ENCODE results near the gene WDR6.
"Not testable (repeated sequence)": the region's sequence is repeated elsewhere in the genome, so short reads cannot be mapped to it uniquely, and the experiment has no call there.

WDR6 gene

GRCh38 chr3:48990636-48991469 is 16.3 kb upstream of the WDR6 start:
- DNase-seq (ENCODE audit: low read depth) = no peak

DNA sequence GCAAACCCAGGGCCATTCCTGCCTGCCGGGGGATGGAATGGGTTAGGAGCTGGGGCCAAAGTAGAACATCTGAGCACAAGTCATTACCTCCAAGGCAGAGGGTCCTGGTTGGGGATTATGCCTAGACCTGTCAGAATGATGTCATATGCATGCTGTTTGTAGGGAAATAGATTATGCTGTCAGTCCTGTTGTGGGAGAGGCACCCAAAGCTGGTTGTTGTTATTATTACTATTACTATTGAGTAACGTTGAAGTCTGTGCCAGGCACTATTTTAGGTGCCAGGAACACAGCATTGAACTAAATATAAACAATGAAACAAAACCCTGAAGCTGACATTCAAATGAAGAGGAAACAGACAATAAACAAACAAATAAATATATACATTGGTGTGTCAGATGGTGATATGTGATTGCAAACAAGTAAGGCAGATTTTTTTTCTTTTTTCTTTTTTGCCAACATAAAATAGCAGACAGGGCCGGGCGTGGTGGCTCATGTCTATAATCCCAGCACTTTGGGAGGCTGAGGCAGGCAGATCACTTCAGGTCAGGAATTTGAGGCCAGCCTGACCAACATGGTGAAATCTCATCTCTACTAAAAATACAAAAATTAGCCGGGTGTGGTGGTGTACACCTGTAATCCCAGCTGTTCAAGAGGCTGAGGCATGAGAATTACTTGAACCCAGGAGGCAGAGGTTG is 15.2 kb upstream of the WDR6 start:
- DNase-seq (ENCODE audit: low read depth) = no peak

- DNase-seq (ENCODE audit: low read depth) = no peak
Measured at GRCh38 chr3:48993834-48994233, 13.4 kb upstream of the WDR6 start.

GRCh38 chr3:48996640-48997039 is 10.6 kb upstream of the WDR6 start:
- no peak for DNase-seq (ENCODE audit: low read depth)

- DNase-seq (ENCODE audit: low read depth) = no peak
Measured at GRCh38 chr3:48997102-48997635, 10.0 kb upstream of the WDR6 start.

- DNase-seq (ENCODE audit: low read depth) = no peak
Measured at GRCh38 chr3:48997714-48998637, 9.2 kb upstream of the WDR6 start.

DNA sequence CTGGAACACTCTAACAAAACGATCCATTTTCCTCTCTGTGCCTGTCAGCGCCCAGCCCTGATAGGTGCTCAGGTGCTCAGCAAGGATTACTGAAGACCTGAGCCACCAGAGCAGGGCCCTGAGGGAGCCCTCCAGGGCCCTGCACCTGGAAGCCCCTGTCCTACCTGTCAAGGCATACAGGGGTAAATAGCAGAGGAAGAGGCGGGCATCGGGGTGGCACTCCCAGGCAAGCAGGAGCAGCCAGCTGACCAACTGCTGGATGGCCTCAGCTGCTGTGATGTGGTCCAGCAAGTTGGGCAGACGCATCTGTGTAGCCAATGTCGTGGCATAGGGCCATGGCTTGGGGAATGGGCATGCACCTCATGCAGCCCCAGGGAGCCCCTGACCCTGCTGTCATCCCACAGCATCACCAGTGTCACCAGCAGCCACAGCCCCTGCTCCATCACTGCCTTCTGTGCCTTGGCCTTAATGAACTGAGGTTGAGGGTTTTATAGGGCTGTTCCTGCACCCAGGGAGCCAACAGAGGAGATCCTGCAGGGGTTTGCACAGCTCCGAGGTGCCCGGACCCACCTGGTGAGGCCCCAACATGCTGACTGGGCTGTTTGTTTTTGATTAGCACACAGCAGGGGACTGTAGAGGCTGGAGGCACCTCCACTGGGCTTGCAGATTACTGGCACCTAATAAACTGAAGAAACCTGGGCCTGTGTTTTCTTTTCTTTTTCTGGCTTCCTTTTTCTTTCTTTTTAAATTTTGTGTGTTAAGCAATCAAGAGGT is 7.9 kb upstream of the WDR6 start:
- DNase-seq (ENCODE audit: low read depth) = no peak

DNA sequence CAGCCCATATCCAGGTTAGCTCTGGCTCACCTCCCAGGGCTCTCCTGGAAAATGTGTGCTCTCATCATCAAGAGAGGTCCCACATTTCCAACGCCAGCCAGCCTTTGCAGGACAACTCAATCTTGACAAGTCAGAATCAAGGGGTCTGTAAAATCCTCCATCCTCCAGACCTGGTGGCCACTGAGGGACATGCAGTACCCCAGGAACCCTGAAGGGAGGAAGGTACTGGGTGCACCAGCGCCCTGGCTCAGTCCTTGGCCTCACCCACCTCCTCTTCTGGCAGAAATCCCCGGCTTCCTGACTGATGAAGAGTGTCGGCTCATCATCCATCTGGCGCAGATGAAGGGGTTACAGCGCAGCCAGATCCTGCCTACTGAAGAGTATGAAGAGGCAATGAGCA is 6.0 kb upstream of the WDR6 start:
- DNase-seq (ENCODE audit: low read depth) = no peak

GRCh38 chr3:49004352-49005302 is 2.6 kb upstream of the WDR6 start:
- no peak for DNase-seq (ENCODE audit: low read depth)

GRCh38 chr3:49005303-49005680 is 1.9 kb upstream of the WDR6 start:
- DNase-seq (ENCODE audit: low read depth) = no peak

- no peak for DNase-seq (ENCODE audit: low read depth)
Measured at GRCh38 chr3:49005998-49006397, 1.2 kb upstream of the WDR6 start.

DNA sequence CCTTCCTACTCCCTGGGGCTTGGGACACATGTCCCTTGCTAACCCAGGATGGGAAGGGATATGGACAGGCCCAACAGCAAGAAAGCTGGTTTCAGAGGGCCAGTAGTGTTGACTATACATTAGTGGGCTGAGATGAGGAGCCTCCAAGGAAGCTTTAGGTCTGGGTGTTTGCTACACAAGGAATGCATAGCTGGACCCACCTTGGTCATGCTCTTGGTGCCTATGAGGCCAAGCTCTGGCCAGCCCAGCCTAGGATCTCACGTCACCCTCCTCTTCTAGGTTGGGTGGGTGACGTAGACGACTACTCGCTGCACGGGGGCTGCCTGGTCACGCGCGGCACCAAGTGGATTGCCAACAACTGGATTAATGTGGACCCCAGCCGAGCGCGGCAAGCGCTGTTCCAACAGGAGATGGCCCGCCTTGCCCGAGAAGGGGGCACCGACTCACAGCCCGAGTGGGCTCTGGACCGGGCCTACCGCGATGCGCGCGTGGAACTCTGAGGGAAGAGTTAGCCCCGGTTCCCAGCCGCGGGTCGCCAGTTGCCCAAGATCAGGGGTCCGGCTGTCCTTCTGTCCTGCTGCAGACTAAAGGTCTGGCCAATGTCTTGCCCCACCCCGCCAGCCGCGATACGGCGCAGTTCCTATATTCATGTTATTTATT is 653 bp upstream of the WDR6 start:
- DNase-seq (ENCODE audit: low read depth) = no peak

DNA sequence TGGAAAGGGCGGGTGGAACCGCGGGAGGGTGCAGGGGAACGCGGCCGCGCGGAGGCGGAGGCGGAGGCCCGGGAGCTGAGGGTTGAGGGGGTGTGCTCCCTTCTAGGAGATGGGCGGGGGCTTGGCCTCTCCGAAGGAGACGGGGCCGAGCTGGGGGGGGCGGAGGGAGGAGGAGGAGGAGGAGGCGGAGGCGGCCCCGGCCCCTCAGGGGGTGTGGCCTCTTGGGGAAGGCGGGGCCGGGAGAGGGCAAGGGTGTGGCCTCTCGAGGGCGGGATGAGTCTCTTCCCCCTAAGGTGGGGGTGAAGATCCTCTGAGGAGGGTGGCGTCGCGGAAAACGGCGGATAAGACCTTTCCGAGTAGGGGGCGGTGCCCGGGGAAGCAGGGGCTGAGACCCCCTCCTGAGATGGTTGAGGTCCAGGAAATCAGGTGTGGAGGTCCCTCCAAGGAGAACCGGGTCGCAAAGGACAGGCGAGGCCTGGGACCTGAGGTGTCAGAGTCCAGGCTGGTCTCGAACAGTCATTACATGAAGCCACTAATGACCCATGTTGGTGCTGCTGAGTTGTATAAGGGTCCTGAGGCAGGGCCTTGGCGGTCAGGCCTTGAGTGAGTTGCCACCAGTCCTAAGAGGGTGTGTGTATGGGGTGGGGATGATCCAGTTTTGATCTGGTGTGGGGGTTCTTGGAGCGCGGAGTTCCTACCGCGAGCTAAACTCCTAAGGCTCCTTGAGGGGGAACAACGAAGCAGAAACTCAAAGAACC is 759 bp downstream of the WDR6 start:
- DNase-seq (ENCODE audit: low read depth) = peak; percentile 80

DNA sequence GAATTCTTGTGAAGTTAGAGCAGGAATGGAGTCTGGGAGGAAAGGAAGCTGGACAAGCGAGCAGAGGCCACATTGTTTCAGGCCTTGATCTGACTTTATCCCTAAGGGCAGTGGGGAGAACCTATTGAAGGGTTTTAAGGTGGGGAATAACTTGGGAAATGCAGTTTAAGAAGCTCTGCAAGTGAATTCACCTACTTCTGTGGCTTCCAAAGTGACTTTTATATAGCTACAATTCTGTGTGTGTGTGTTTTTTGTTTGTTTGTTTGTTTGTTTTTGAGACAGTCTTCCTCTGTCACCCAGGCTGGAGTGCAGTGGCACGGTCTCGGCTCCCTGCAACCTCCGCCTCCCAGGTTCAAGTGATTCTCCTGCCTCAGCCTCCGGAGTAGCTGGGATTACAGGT is 1.4 kb downstream of the WDR6 start:
- not testable (repeated sequence) for DNase-seq (ENCODE audit: low read depth)

GRCh38 chr3:49009396-49009795 is 2.2 kb downstream of the WDR6 start:
- DNase-seq (ENCODE audit: low read depth) = no peak

DNA sequence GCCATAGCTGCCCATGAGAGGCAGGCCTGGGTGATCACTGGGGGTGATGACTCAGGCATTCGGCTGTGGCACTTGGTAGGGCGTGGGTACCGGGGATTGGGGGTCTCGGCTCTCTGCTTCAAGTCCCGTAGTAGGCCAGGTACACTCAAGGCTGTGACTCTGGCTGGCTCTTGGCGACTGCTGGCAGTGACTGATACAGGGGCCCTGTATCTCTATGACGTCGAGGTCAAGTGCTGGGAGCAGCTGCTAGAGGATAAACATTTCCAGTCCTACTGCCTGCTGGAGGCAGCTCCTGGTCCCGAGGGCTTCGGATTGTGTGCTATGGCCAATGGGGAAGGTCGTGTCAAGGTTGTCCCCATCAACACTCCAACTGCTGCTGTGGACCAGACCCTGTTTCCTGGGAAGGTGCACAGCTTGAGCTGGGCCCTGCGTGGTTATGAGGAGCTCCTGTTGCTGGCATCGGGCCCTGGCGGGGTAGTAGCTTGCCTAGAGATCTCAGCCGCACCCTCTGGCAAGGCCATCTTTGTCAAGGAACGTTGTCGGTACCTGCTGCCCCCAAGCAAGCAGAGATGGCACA is 5.3 kb downstream of the WDR6 start:
- DNase-seq (ENCODE audit: low read depth) = no peak

- DNase-seq (ENCODE audit: low read depth) = no peak
Measured at GRCh38 chr3:49013113-49013737, 6.0 kb downstream of the WDR6 start.
